HG03460 (cell line): ENCODE data around the gene PHF21A.
A peak's percentile ranks its signal among the peaks of the same experiment; 100 is the strongest.

Experiments used
- ATAC-seq: cut with Tn5 transposase; IDR thresholded peaks from one replicate; pipeline ENCODE4 v1.9.1; 2021; ENCODE audit not compliant: unreplicated experiment

The PHF21A gene

GRCh38 chr11:46121301-46121723, at the start of gene PHF21A:
TSS of gene PHF21A (minus strand) at chr11:46121454. CDS start at chr11:46084219, 37,235 bp downstream.
- ATAC-seq: peak; percentile 45

- ATAC-seq: no peak
These were observed 49.5 kb upstream of the PHF21A start for GRCh38 chr11:46170797-46171196.

- no peak for ATAC-seq
These were observed 41.4 kb upstream of the PHF21A start for GRCh38 chr11:46162700-46163099.

- ATAC-seq: no peak
These were observed 39.9 kb upstream of the PHF21A start for GRCh38 chr11:46161201-46161600.

- ATAC-seq: no peak
These were observed 38.8 kb upstream of the PHF21A start for GRCh38 chr11:46160100-46160499.

- no peak for ATAC-seq
These were observed 38.4 kb upstream of the PHF21A start for GRCh38 chr11:46159680-46160079.

GRCh38 chr11:46149826-46150225, 28.6 kb upstream of the PHF21A start:
- ATAC-seq: no peak

GRCh38 chr11:46149342-46149741, 28.1 kb upstream of the PHF21A start:
- no peak for ATAC-seq

- no peak for ATAC-seq
These were observed 23.5 kb upstream of the PHF21A start for GRCh38 chr11:46144741-46145140.

GRCh38 chr11:46143049-46143806, 22.0 kb upstream of the PHF21A start:
- no peak for ATAC-seq

GRCh38 chr11:46142561-46142960, 21.3 kb upstream of the PHF21A start:
- ATAC-seq: no peak

GRCh38 chr11:46141597-46141996, 20.3 kb upstream of the PHF21A start:
- no peak for ATAC-seq

GRCh38 chr11:46134540-46134939, 13.3 kb upstream of the PHF21A start:
- no peak for ATAC-seq

GRCh38 chr11:46134061-46134460, 12.8 kb upstream of the PHF21A start:
- ATAC-seq: no peak

GRCh38 chr11:46133119-46133518, 11.9 kb upstream of the PHF21A start:
- no peak for ATAC-seq

GRCh38 chr11:46130286-46130940, 9.2 kb upstream of the PHF21A start:
- no peak for ATAC-seq

GRCh38 chr11:46129133-46129532, 7.9 kb upstream of the PHF21A start:
- ATAC-seq: no peak

- peak; percentile 73 for ATAC-seq
These were observed 5.9 kb upstream of the PHF21A start for GRCh38 chr11:46127150-46127638.

GRCh38 chr11:46125284-46125683, 4.0 kb upstream of the PHF21A start:
- no peak for ATAC-seq

- ATAC-seq: no peak
These were observed 1.9 kb upstream of the PHF21A start for GRCh38 chr11:46122945-46123715.

GRCh38 chr11:46121724-46122477, 647 bp upstream of the PHF21A start:
- peak; percentile 47 for ATAC-seq
